ENCODE data around the gene SLC11A2.

DNA sequence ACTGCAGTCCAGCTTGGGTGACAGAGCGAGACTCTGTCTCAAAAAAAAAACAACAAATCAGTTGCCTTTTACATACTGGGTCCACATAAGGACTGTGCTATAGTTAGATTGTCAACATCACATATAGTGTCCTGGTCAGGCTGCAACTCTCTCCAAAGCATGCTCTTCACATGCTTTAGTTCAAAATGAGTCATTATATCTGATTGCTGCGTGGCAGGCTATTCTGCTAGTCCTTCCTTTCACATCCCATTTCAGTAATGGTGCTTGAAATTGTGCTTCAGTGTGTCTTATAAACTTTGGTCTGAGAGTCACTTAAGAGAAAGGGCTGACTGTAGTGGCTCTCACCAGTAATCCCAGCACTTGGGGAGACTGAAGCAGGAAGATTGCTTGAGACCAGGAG is 28.9 kb upstream of the SLC11A2 start:
- TF ChIP-seq, protein P1, sequence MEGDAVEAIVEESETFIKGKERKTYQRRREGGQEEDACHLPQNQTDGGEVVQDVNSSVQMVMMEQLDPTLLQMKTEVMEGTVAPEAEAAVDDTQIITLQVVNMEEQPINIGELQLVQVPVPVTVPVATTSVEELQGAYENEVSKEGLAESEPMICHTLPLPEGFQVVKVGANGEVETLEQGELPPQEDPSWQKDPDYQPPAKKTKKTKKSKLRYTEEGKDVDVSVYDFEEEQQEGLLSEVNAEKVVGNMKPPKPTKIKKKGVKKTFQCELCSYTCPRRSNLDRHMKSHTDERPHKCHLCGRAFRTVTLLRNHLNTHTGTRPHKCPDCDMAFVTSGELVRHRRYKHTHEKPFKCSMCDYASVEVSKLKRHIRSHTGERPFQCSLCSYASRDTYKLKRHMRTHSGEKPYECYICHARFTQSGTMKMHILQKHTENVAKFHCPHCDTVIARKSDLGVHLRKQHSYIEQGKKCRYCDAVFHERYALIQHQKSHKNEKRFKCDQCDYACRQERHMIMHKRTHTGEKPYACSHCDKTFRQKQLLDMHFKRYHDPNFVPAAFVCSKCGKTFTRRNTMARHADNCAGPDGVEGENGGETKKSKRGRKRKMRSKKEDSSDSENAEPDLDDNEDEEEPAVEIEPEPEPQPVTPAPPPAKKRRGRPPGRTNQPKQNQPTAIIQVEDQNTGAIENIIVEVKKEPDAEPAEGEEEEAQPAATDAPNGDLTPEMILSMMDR (IDR thresholded peaks at IDR 0.05) = no peak
- TF ChIP-seq POLR2A (IDR thresholded peaks at IDR 0.05) = no peak

Data from breast epithelium (tissue), 3 donors.